ENCODE data around the gene PAPSS1. TPM values are rescaled to one million over a fixed set of nuclear protein-coding genes. Genes with fewer than 3 reads are reported as not detected.

Gene PAPSS1
- polyA plus RNA-seq, 1 experiment, result 95.5 TPM

DNA sequence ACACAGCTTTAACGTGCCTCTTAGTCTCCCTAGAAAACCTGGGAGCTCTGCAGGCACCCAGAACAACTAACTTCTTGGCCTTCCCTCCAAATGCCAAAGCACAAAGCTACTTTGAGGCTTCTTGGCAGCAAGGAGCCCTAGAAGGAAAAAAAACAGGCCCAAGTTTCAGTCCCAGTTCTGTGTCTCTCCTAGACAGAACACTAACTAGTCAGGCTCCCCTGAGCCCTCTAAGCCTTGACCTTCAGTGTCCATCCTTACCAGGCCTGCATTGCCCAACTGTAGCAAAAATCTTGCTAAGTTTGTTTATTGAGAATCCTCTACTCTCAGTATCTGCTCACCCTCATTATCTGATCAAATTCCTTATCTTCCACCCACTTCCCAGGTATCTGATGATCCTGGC lies 79.2 kb downstream of the PAPSS1 start:
- no peaks in the 10 kb centered on the region for H3K9me3 ChIP-seq (ENCODE audit: control insufficient read depth, insufficient read depth, low read length)
- TF ChIP-seq, protein P1, sequence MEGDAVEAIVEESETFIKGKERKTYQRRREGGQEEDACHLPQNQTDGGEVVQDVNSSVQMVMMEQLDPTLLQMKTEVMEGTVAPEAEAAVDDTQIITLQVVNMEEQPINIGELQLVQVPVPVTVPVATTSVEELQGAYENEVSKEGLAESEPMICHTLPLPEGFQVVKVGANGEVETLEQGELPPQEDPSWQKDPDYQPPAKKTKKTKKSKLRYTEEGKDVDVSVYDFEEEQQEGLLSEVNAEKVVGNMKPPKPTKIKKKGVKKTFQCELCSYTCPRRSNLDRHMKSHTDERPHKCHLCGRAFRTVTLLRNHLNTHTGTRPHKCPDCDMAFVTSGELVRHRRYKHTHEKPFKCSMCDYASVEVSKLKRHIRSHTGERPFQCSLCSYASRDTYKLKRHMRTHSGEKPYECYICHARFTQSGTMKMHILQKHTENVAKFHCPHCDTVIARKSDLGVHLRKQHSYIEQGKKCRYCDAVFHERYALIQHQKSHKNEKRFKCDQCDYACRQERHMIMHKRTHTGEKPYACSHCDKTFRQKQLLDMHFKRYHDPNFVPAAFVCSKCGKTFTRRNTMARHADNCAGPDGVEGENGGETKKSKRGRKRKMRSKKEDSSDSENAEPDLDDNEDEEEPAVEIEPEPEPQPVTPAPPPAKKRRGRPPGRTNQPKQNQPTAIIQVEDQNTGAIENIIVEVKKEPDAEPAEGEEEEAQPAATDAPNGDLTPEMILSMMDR (IDR thresholded peaks at IDR 0.05; ENCODE audit: low read depth, low read length), result no peak
- H3K27me3 ChIP-seq (ENCODE audit: control insufficient read depth, insufficient read depth, low read length), result no peaks in the 10 kb centered on the region
- ChIA-PET CTCF (no interaction called here), POLR2A (no interaction called here)
- no peak overlapping the region for H3K27ac ChIP-seq (ENCODE audit: low read depth, low read length)
- no peak overlapping the region for H3K4me3 ChIP-seq (ENCODE audit: low read depth, low read length)
- no peak for DNase-seq (ENCODE audit: low read depth, low spot score)

DNA sequence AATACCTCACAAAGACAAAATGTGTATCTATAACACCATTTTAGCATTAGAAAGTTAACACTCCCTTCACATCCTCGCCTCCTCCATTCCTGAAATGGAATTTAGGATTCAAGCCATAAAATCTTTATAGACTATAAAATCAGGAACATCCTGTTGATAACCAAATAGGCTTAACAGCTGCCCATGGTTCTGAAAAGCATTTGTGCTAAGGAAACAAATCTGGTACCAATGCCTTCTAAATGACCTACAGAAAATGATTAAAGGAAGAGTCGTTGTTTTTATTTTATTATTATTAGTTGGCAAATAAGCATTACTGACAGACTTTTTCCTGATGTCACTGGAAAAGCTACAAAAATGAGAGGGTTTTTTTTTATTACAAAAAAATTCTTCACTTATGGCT lies 79.8 kb downstream of the PAPSS1 start:
- Histone ChIP-seq H3K9me3 (ENCODE audit: control insufficient read depth, insufficient read depth, low read length) (no peaks in the 10 kb centered on the region), H3K4me3 (ENCODE audit: low read depth, low read length) (no peak overlapping the region), H3K27ac (ENCODE audit: low read depth, low read length) (no peak overlapping the region), H3K27me3 (ENCODE audit: control insufficient read depth, insufficient read depth, low read length) (no peaks in the 10 kb centered on the region)
- no peak for DNase-seq (ENCODE audit: low read depth, low spot score)
- TF ChIP-seq, protein P1 (IDR thresholded peaks at IDR 0.05; ENCODE audit: low read depth, low read length), result no peak
- CTCF ChIA-PET, result no interaction called here
- POLR2A ChIA-PET, result no interaction called here

DNA sequence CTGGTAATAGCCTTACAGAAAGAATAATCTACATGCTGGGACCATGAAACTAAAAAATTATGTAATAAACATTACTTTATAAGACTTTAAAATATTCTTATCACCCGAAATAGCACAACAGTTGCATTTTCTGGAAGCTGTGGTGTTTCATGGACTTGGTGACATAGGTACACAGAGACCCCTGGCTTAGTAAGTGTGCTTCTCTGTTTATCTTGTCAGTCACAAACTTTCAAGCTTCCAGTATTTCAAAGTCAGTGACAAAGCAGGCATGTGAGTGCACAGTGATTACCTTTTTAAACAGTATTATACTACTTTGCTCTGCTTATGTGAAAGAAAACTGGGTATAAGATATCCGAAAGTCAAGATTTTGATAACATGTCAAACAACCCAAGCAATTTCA lies 84.3 kb downstream of the PAPSS1 start:
- no peaks in the 10 kb centered on the region for H3K9me3 ChIP-seq (ENCODE audit: control insufficient read depth, insufficient read depth, low read length)
- CTCF ChIA-PET, result no interaction called here
- no peak for DNase-seq (ENCODE audit: low read depth, low spot score)
- POLR2A ChIA-PET, result no interaction called here
- TF ChIP-seq, protein P1 (IDR thresholded peaks at IDR 0.05; ENCODE audit: low read depth, low read length), result no peak
- H3K27ac ChIP-seq (ENCODE audit: low read depth, low read length), result no peak overlapping the region
- H3K27me3 ChIP-seq (ENCODE audit: control insufficient read depth, insufficient read depth, low read length), result no peaks in the 10 kb centered on the region
- H3K4me3 ChIP-seq (ENCODE audit: low read depth, low read length), result no peak overlapping the region

DNA sequence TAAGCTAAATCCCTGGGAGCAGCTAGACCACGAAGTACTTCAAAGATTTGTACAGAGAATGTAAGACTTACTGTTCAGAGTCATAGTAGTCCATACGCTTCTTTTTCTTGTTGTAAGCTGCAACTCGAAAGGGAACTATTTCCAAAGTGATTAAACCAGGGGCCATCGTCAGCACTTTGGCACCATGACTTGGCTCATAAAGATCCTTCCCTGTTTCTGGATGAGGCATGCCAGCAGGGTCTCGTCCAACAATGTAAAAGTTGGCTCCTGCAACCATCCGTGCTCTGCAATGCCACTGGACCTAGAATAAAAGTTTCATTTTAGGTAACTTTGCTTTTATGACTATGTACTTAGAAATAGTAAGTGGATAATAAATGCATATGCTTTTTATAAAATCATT lies 88.5 kb downstream of the PAPSS1 start:
- POLR2A ChIA-PET, result no interaction called here

DNA sequence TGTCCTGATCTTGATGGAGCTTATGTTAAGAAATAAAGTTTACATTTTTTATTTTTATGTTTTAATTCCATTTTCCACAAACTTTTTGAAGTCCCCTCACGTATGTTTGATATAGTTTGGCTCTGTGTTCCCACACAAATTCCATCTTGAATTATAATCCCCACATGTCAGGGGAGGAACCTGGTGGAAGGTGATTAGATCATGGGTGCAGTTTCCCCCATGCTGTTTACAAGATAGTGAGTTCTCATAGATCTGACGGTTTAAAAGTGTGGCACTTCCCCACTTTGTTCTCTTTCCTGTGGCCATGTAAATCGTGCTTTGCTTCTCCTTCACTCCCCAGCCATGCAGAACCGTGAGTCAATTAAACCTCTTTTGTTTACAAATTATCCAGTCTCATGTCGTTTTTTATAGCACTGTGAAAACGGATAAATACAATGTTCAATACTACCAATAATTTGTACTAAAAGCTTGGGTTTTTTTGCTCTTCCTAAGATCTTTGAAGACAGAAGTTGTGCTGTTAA lies 89.8 kb downstream of the PAPSS1 start:
- TF ChIP-seq, protein P1 (IDR thresholded peaks at IDR 0.05; ENCODE audit: low read depth, low read length), result no peak
- Histone ChIP-seq H3K27me3 (ENCODE audit: control insufficient read depth, insufficient read depth, low read length) (no peaks in the 10 kb centered on the region), H3K4me3 (ENCODE audit: low read depth, low read length) (no peak overlapping the region), H3K9me3 (ENCODE audit: control insufficient read depth, insufficient read depth, low read length) (no peaks in the 10 kb centered on the region), H3K27ac (ENCODE audit: low read depth, low read length) (no peak overlapping the region)
- DNase-seq (ENCODE audit: low read depth, low spot score), result no peak
- POLR2A ChIA-PET, result no interaction called here
- CTCF ChIA-PET, result no interaction called here

More for the DNA sequence above, 88.5 kb downstream of the PAPSS1 start:
- Histone ChIP-seq H3K27ac (ENCODE audit: low read depth, low read length) (no peak overlapping the region), H3K4me3 (ENCODE audit: low read depth, low read length) (no peak overlapping the region), H3K27me3 (ENCODE audit: control insufficient read depth, insufficient read depth, low read length) (no peaks in the 10 kb centered on the region), H3K9me3 (ENCODE audit: control insufficient read depth, insufficient read depth, low read length) (no peaks in the 10 kb centered on the region)
- TF ChIP-seq, protein P1 (IDR thresholded peaks at IDR 0.05; ENCODE audit: low read depth, low read length), result no peak
- CTCF ChIA-PET, result no interaction called here
- DNase-seq (ENCODE audit: low read depth, low spot score), result no peak
